SU-DHL-6 (cell line): ENCODE measurements around the gene JMY.

Source experiments
- CTCF ChIP-seq: fragments of 200-600 bp; sonication (generic); IDR thresholded peaks from one replicate; pipeline ENCODE4 v1.5.1; 2017; ENCODE audit warnings: antibody characterized with exemption, mild to moderate bottlenecking, low read length, moderate library complexity; ENCODE audit not compliant: insufficient read depth, poor library complexity, severe bottlenecking
- EZH2phosphoT487 ChIP-seq: fragments of 200-600 bp; sonication (generic), shearing (Covaris generic); conservative IDR thresholded peaks from 2 replicates; pipeline ENCODE4 v1.6.1; 2018; ENCODE audit warnings: mild to moderate bottlenecking, antibody characterized with exemption, low read length, moderate library complexity, mixed read lengths

- TF ChIP-seq CTCF: no peak
- TF ChIP-seq EZH2phosphoT487: no peak
Measured at GRCh38 chr5:79242242-79243039, 6.5 kb downstream of the JMY start.
